Mesenchymal stem cell (in vitro differentiated cells and primary cell): ENCODE measurements around the gene MTMR6.

ENCODE experiments used
- DNase-seq: peaks from one replicate; pipeline ENCODE4 v3.0.0-alpha.2; 2013
- H2AFZ ChIP-seq: one replicate; pipeline ENCODE4 v1.6.1; 2013; ENCODE audit warnings: low read depth, mild to moderate bottlenecking, control low read depth, inconsistent platforms, low read length, moderate library complexity
- H2AK5ac ChIP-seq: 2 replicates; pipeline ENCODE4 v1.6.1; 2013; ENCODE audit warnings: low read length, moderate library complexity, mild to moderate bottlenecking, inconsistent platforms; ENCODE audit not compliant: severe bottlenecking
- H2BK120ac ChIP-seq: one replicate; pipeline ENCODE4 v1.6.1; 2013; ENCODE audit warnings: low read depth, mild to moderate bottlenecking, inconsistent platforms, low read length, moderate library complexity
- H2BK12ac ChIP-seq, 2 experiments: one replicate each; pipeline ENCODE4 v1.6.1; 2013; ENCODE audit warnings: inconsistent platforms in 2 of 2, low read length in 2 of 2, mild to moderate bottlenecking in 2 of 2, moderate library complexity in 2 of 2, control low read depth in 1 of 2
- H2BK15ac ChIP-seq: one replicate; pipeline ENCODE4 v1.6.1; 2013; ENCODE audit warnings: mild to moderate bottlenecking, low read depth, inconsistent platforms; ENCODE audit not compliant: poor library complexity, severe bottlenecking
- H2BK5ac ChIP-seq: 2 replicates; pipeline ENCODE4 v1.6.1; 2013; ENCODE audit warnings: low read depth, mild to moderate bottlenecking, low read length, control low read depth, inconsistent platforms; ENCODE audit not compliant: poor library complexity, severe bottlenecking
- H3K14ac ChIP-seq, 2 experiments: one replicate each; pipeline ENCODE4 v1.6.1; 2013; ENCODE audit warnings: inconsistent platforms in 2 of 2, low read length in 2 of 2, control low read depth in 1 of 2, mild to moderate bottlenecking in 1 of 2, moderate library complexity in 1 of 2
- H3K18ac ChIP-seq, 2 experiments: one replicate each; pipeline ENCODE4 v1.6.1; 2013; ENCODE audit warnings: inconsistent platforms in 2 of 2, low read length in 2 of 2, control low read depth in 1 of 2, low read depth in 1 of 2, mild to moderate bottlenecking in 1 of 2
- H3K23ac ChIP-seq, 2 experiments: one replicate each; pipeline ENCODE4 v1.6.1; 2013; ENCODE audit warnings: inconsistent platforms in 2 of 2, low read length in 2 of 2, mild to moderate bottlenecking in 2 of 2, moderate library complexity in 2 of 2, control low read depth in 1 of 2
- H3K27ac ChIP-seq: 2 replicates; pipeline ENCODE4 v1.5.1; 2013; ENCODE audit warnings: mild to moderate bottlenecking, moderate library complexity, low read length, control low read depth, inconsistent platforms; ENCODE audit not compliant: poor library complexity, severe bottlenecking
- H3K27me3 ChIP-seq, 2 experiments: 2 replicates each; pipeline versions ENCODE4 v1.6.1 to v1.7.0; 2013; ENCODE audit warnings: low read length in 2 of 2, mild to moderate bottlenecking in 2 of 2, moderate library complexity in 2 of 2, control low read depth in 1 of 2, inconsistent platforms in 1 of 2; ENCODE audit not compliant: control insufficient read depth in 1 of 2, insufficient read depth in 1 of 2
- H3K36me3 ChIP-seq, 2 experiments: 2 replicates each; pipeline versions ENCODE4 v1.6.1 to v1.7.0; 2013; ENCODE audit warnings: low read length in 2 of 2, control low read depth in 1 of 2, inconsistent platforms in 1 of 2, low read depth in 1 of 2, mild to moderate bottlenecking in 1 of 2; ENCODE audit not compliant: insufficient read depth in 2 of 2, control insufficient read depth in 1 of 2
- H3K4ac ChIP-seq, 2 experiments: one replicate each; pipeline ENCODE4 v1.6.1; 2013; ENCODE audit warnings: inconsistent platforms in 2 of 2, low read length in 2 of 2, mild to moderate bottlenecking in 2 of 2, moderate library complexity in 2 of 2, control low read depth in 1 of 2, low read depth in 1 of 2
- H3K4me1 ChIP-seq: 2 replicates; pipeline ENCODE4 v1.6.1; 2013; ENCODE audit warnings: low read depth, low read length, control low read depth; ENCODE audit not compliant: control insufficient read depth, insufficient read depth
- H3K4me2 ChIP-seq: 2 replicates; pipeline ENCODE4 v1.6.1; 2013; ENCODE audit warnings: low read length, mild to moderate bottlenecking, inconsistent platforms; ENCODE audit not compliant: poor library complexity, severe bottlenecking
- H3K4me3 ChIP-seq, 2 experiments: 2 replicates each; pipeline versions ENCODE4 v1.5.1 to v1.7.0; 2013; ENCODE audit warnings: low read length in 2 of 2, mild to moderate bottlenecking in 2 of 2, control low read depth in 1 of 2, low read depth in 1 of 2; ENCODE audit not compliant: insufficient read depth in 1 of 2
- H3K79me1 ChIP-seq: replicated peaks from 2 replicates; pipeline ENCODE4 v1.6.1; 2013; ENCODE audit warnings: mild to moderate bottlenecking, control low read depth, low read length, inconsistent platforms; ENCODE audit not compliant: poor library complexity, severe bottlenecking
- H3K9ac ChIP-seq: 2 replicates; pipeline ENCODE4 v1.7.0; 2013; ENCODE audit warnings: mild to moderate bottlenecking, low read length, moderate library complexity
- H3K9me3 ChIP-seq: 2 replicates; pipeline ENCODE4 v1.7.0; 2013; ENCODE audit warnings: mild to moderate bottlenecking, low read length; ENCODE audit not compliant: control insufficient read depth
- H4K8ac ChIP-seq: one replicate; pipeline ENCODE4 v1.6.1; 2013; ENCODE audit warnings: inconsistent platforms, mild to moderate bottlenecking, low read length, moderate library complexity
- H4K91ac ChIP-seq: one replicate; pipeline ENCODE4 v1.6.1; 2013; ENCODE audit warnings: mild to moderate bottlenecking, low read length, inconsistent platforms
- WGBS: methylation state at CpG from one replicate; pipeline ENCODE4 v1.1.7; 2013; ENCODE audit warnings: mixed read lengths; 5-methylcytosine and 5-hydroxymethylcytosine counted together

MTMR6 gene

GRCh38 chr13:25252752-25253151, 34.5 kb downstream of the MTMR6 start:
- peaks cover 2 to 64% of the 10 kb centered on the region in 2 experiments for H3K36me3 ChIP-seq
- H3K27ac ChIP-seq = no peak overlapping the region
- H4K8ac ChIP-seq = no peak overlapping the region
- no peak overlapping the region for H2BK15ac ChIP-seq
- no peaks in the 10 kb centered on the region for H3K9me3 ChIP-seq
- no peak overlapping the region for H3K9ac ChIP-seq
- no peak overlapping the region for H3K4ac ChIP-seq
- no peak overlapping the region for H3K4me2 ChIP-seq
- H3K4me3 ChIP-seq = no peak overlapping the region
- no peak overlapping the region for H3K23ac ChIP-seq
- H2BK12ac ChIP-seq = no peak overlapping the region
- H2BK120ac ChIP-seq = no peak overlapping the region
- no peak overlapping the region for H2AFZ ChIP-seq
- H3K27me3 ChIP-seq = no peaks in the 10 kb centered on the region
- H3K18ac ChIP-seq = no peak overlapping the region
- H4K91ac ChIP-seq = no peak overlapping the region
- H3K14ac ChIP-seq = no peak overlapping the region
- peaks cover 2% of the 10 kb centered on the region for H3K4me1 ChIP-seq
- WGBS = 22% methylated on average over 1 of the region's 2 CpGs
- peaks cover 9% of the 10 kb centered on the region for H3K79me1 ChIP-seq
- H2AK5ac ChIP-seq = no peak overlapping the region
- H2BK5ac ChIP-seq = no peak overlapping the region
- no peak for DNase-seq

DNA sequence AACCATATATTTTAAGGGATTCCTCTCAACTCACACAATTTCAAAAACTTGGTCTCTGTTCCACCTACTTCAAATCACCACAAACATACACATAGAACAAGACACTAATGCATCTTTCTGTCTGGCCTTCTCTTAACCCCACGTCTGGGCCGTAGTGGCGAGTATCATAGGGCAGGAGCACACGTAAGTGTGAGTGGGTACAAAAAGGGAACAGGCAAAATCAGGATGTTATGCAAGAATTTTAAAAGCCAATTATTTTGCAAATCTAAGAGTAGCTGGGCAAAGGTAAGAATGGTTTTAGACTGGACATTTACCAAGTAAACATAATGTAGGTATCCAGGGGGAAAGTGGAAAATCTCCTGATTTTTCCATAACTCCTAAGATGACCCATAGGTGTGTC, 35.1 kb downstream of the MTMR6 start:
- no peak overlapping the region for H2AK5ac ChIP-seq
- no peak overlapping the region for H2BK120ac ChIP-seq
- WGBS = 96% methylated on average over 4 of the region's 4 CpGs
- H2BK15ac ChIP-seq = no peak overlapping the region
- peaks cover 2 to 60% of the 10 kb centered on the region in 2 experiments for H3K36me3 ChIP-seq
- H2BK12ac ChIP-seq = no peak overlapping the region
- H3K4ac ChIP-seq = no peak overlapping the region
- no peak overlapping the region for H3K18ac ChIP-seq
- DNase-seq = no peak
- no peak overlapping the region for H3K27ac ChIP-seq
- no peak overlapping the region for H3K4me2 ChIP-seq
- no peak overlapping the region for H3K14ac ChIP-seq
- H3K23ac ChIP-seq = no peak overlapping the region
- peaks cover 9% of the 10 kb centered on the region for H3K79me1 ChIP-seq
- H4K8ac ChIP-seq = no peak overlapping the region
- H3K9ac ChIP-seq = no peak overlapping the region
- H2BK5ac ChIP-seq = no peak overlapping the region
- H3K9me3 ChIP-seq = no peaks in the 10 kb centered on the region
- no peak overlapping the region for H3K4me3 ChIP-seq
- no peak overlapping the region for H4K91ac ChIP-seq
- H3K27me3 ChIP-seq = no peaks in the 10 kb centered on the region
- H2AFZ ChIP-seq = no peak overlapping the region
- peaks cover 2% of the 10 kb centered on the region for H3K4me1 ChIP-seq

GRCh38 chr13:25249001-25249543, 38.2 kb downstream of the MTMR6 start:
- Histone ChIP-seq H2AK5ac (no peak overlapping the region), H2BK120ac (no peak overlapping the region), H3K4me3 (no peak overlapping the region), H3K23ac (no peak overlapping the region), H3K9ac (no peak overlapping the region), H2AFZ (no peak overlapping the region), H3K9me3 (no peaks in the 10 kb centered on the region), H4K8ac (no peak overlapping the region), H2BK5ac (no peak overlapping the region), H4K91ac (no peak overlapping the region), H3K14ac (no peak overlapping the region), H2BK12ac (no peak overlapping the region), H3K27ac (no peak overlapping the region), H3K4me2 (no peak overlapping the region), H3K4me1 (no peaks in the 10 kb centered on the region), H2BK15ac (no peak overlapping the region), H3K4ac (no peak overlapping the region), H3K27me3 (no peaks in the 10 kb centered on the region), H3K18ac (no peak overlapping the region), H3K79me1 (peaks cover 7% of the 10 kb centered on the region), H3K36me3 (peaks cover 7 to 56% of the 10 kb centered on the region in 2 experiments)
- DNase-seq = peak; percentile 34
- WGBS = 64% methylated on average over 4 of the region's 5 CpGs

- H2AFZ ChIP-seq = no peak overlapping the region
Measured at GRCh38 chr13:25248071-25248470, 39.2 kb downstream of the MTMR6 start.

More at GRCh38 chr13:25248071-25248470, 39.2 kb downstream of the MTMR6 start:
- Histone ChIP-seq H3K4ac (no peak overlapping the region), H2AK5ac (no peak overlapping the region), H3K27ac (no peak overlapping the region), H3K79me1 (peaks cover 7% of the 10 kb centered on the region), H2BK15ac (no peak overlapping the region), H3K9me3 (no peaks in the 10 kb centered on the region), H3K4me1 (no peaks in the 10 kb centered on the region), H3K36me3 (peaks cover 11 to 52% of the 10 kb centered on the region in 2 experiments), H4K8ac (no peak overlapping the region), H3K9ac (no peak overlapping the region), H3K4me2 (no peak overlapping the region), H2BK12ac (no peak overlapping the region), H2BK120ac (no peak overlapping the region), H2BK5ac (no peak overlapping the region), H3K4me3 (no peak overlapping the region), H3K18ac (no peak overlapping the region), H3K23ac (no peak overlapping the region), H3K14ac (no peak overlapping the region), H3K27me3 (no peaks in the 10 kb centered on the region), H4K91ac (no peak overlapping the region)
- no CpG with 5 or more reads among the region's 1 CpG for WGBS
- DNase-seq = no peak
